Liver (tissue), 9 donors: Measurements from ENCODE around the gene TMEM273. TPM values are rescaled to one million over a fixed set of nuclear protein-coding genes. Genes with fewer than 3 reads are reported as not detected.

Experiments used
- DNase-seq: peaks from one replicate; pipeline ENCODE4 v3.0.0-alpha.2; 2017; ENCODE audit warnings: low spot score
- H3K27ac ChIP-seq, 2 donors: one replicate each; pipeline ENCODE4 v1.7.0; 2013; ENCODE audit warnings: inconsistent platforms in 2 of 2, low read length in 2 of 2, control low read depth in 1 of 2, low read depth in 1 of 2, mild to moderate bottlenecking in 1 of 2
- H3K27me3 ChIP-seq, 4 donors: one replicate each; pipeline versions ENCODE4 v1.6.1 to v1.7.0; 2013; ENCODE audit warnings: low read length in 3 of 4, inconsistent platforms in 1 of 4, mild to moderate bottlenecking in 1 of 4, moderate library complexity in 1 of 4; ENCODE audit not compliant: control insufficient read depth in 4 of 4, insufficient read depth in 4 of 4
- H3K36me3 ChIP-seq, 4 donors: one replicate each; pipeline versions ENCODE4 v1.6.1 to v1.7.0; 2013; ENCODE audit warnings: low read length in 3 of 4, mild to moderate bottlenecking in 3 of 4, low read depth in 1 of 4, moderate library complexity in 1 of 4; ENCODE audit not compliant: control insufficient read depth in 4 of 4, insufficient read depth in 3 of 4
- H3K4me1 ChIP-seq, 4 donors: one replicate each; pipeline versions ENCODE4 v1.6.1 to v1.7.0; 2013; ENCODE audit warnings: low read length in 3 of 4, mild to moderate bottlenecking in 3 of 4, moderate library complexity in 1 of 4; ENCODE audit not compliant: control insufficient read depth in 4 of 4, insufficient read depth in 4 of 4
- H3K4me3 ChIP-seq, 3 donors: one replicate each; pipeline versions ENCODE4 v1.6.1 to v1.7.0; 2013; ENCODE audit warnings: low read length in 3 of 3, control low read depth in 1 of 3, low read depth in 1 of 3, mild to moderate bottlenecking in 1 of 3
- H3K9ac ChIP-seq, 2 donors: one replicate each; pipeline ENCODE4 v1.7.0; 2013; ENCODE audit warnings: low read length in 2 of 2, mild to moderate bottlenecking in 2 of 2, moderate library complexity in 2 of 2, control low read depth in 1 of 2, low read depth in 1 of 2
- H3K9me3 ChIP-seq, 4 donors: one replicate each; pipeline versions ENCODE4 v1.6.1 to v1.7.0; 2013; ENCODE audit warnings: low read length in 3 of 4; ENCODE audit not compliant: control insufficient read depth in 4 of 4
- ATF3 ChIP-seq: IDR thresholded peaks from 2 replicates; pipeline ENCODE4 v1.6.1; 2016; ENCODE audit warnings: antibody characterized with exemption
- CTCF ChIP-seq: fragments of 150-350 bp; IDR thresholded peaks from 2 replicates; pipeline ENCODE4 v1.5.1; 2017; ENCODE audit warnings: improper control_type of control experiment, low read depth, low read length; ENCODE audit not compliant: missing input control
- EGR1 ChIP-seq, 2 donors: IDR thresholded peaks; 2 replicates each; pipeline ENCODE4 v1.6.1; 2016 to 2018; ENCODE audit warnings: antibody characterized with exemption in 2 of 2, low read depth in 2 of 2
- FOXA2 ChIP-seq: IDR thresholded peaks from 2 replicates; pipeline ENCODE4 v1.6.1; 2016; ENCODE audit warnings: antibody characterized with exemption
- HNF4A ChIP-seq, 2 donors: conservative IDR thresholded peaks; 2 replicates each; pipeline ENCODE4 v1.6.1; 2016; ENCODE audit warnings: antibody characterized with exemption in 2 of 2, mild to moderate bottlenecking in 2 of 2
- JUND ChIP-seq, 2 donors: IDR thresholded peaks; 2 replicates each; pipeline ENCODE4 v1.6.1; 2016; ENCODE audit warnings: antibody characterized with exemption in 2 of 2
- NR2F2 ChIP-seq: IDR thresholded peaks from 2 replicates; pipeline ENCODE4 v1.6.1; 2016; ENCODE audit warnings: antibody characterized with exemption
- RAD21 ChIP-seq, 2 donors: IDR thresholded peaks; 2 replicates each; pipeline ENCODE4 v1.6.1; 2016; ENCODE audit warnings: antibody characterized with exemption in 2 of 2, mild to moderate bottlenecking in 2 of 2
- REST ChIP-seq: IDR thresholded peaks from 2 replicates; pipeline ENCODE4 v1.6.1; 2016; ENCODE audit warnings: antibody characterized with exemption, mild to moderate bottlenecking
- SP1 ChIP-seq: IDR thresholded peaks from 2 replicates; pipeline ENCODE4 v1.6.1; 2018; ENCODE audit warnings: antibody characterized with exemption, mild to moderate bottlenecking
- TAF1 ChIP-seq: conservative IDR thresholded peaks from 2 replicates; pipeline ENCODE4 v1.6.1; 2016; ENCODE audit warnings: antibody characterized with exemption, mild to moderate bottlenecking
- YY1 ChIP-seq: IDR thresholded peaks from 2 replicates; pipeline ENCODE4 v1.6.1; 2016; ENCODE audit warnings: antibody characterized with exemption, mild to moderate bottlenecking
- ZBTB33 ChIP-seq: IDR thresholded peaks from 2 replicates; pipeline ENCODE4 v1.6.1; 2016; ENCODE audit warnings: antibody characterized with exemption
- WGBS: extraction: QIAGEN DNeasy Blood & Tissue Kit; methylation state at CpG from one replicate; pipeline ENCODE4 v1.1.7; 2013; 5-methylcytosine and 5-hydroxymethylcytosine counted together
- polyA plus RNA-seq, 2 donors: library from polyadenylated mRNA; stranded (reverse) in 1 of 2; unstranded in 1 of 2; fragments of 200-250 nt in 1 of 2; fragments of >200 nt in 1 of 2; fragmentation: Nextera tagmentation in 1 of 2; extraction: Ambion mirVana in 1 of 2; gene quantifications; one replicate each; pipeline versions ENCODE4 v1.2.1 to v1.2.3, GENCODE V29; 2013 to 2015
- total RNA-seq, 2 donors: library from RNA; depleted of rRNA; stranded (reverse); fragments of >200 nt; gene quantifications; one replicate each; pipeline ENCODE4 v1.2.3, GENCODE V29; 2014
- TF ChIP-seq, protein P1 (sequence below): IDR thresholded peaks from 2 replicates; pipeline ENCODE4 v1.6.1; 2016; ENCODE audit warnings: antibody characterized with exemption
- donor health status: healthy.
- donor health status: healthy.
- donor health status: healthy.
- donor health status: healthy.
- donor health status: healthy.

Gene TMEM273
- total and polyA plus RNA-seq, 4 donors = 2.5 to 9.5 (median 4.5) TPM

GRCh38 chr10:49174261-49174925 is 13.8 kb downstream of the TMEM273 start:
- no peak for TF ChIP-seq SP1
- no peak for TF ChIP-seq ZBTB33
- TF ChIP-seq CTCF = no peak
- no peak for TF ChIP-seq ATF3
- Histone ChIP-seq H3K27me3 (no peaks in the 10 kb centered on the region), H3K4me1 (no peaks in the 10 kb centered on the region), H3K9me3 (no peaks in the 10 kb centered on the region), H3K4me3 (no peak overlapping the region), H3K27ac (no peak overlapping the region), H3K36me3 (no peaks in the 10 kb centered on the region), H3K9ac (no peak overlapping the region)
- no peak for DNase-seq
- WGBS = 78% methylated on average over 15 of the region's 15 CpGs

- Histone ChIP-seq H3K27me3 (no peaks in the 10 kb centered on the region), H3K4me3 (no peak overlapping the region), H3K4me1 (no peaks in the 10 kb centered on the region), H3K9ac (no peak overlapping the region), H3K27ac (no peak overlapping the region), H3K36me3 (no peaks in the 10 kb centered on the region), H3K9me3 (no peaks in the 10 kb centered on the region)
- WGBS = 82% methylated on average over 4 of the region's 4 CpGs
- peak; percentile 22 for DNase-seq
- TF ChIP-seq NR2F2 = no peak
- no peak for TF ChIP-seq JUND (IDR thresholded peaks at IDR 0.05)
- TF ChIP-seq, protein P1, sequence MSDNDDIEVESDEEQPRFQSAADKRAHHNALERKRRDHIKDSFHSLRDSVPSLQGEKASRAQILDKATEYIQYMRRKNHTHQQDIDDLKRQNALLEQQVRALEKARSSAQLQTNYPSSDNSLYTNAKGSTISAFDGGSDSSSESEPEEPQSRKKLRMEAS = no peak
- no peak for TF ChIP-seq CTCF
- TF ChIP-seq RAD21 (IDR thresholded peaks at IDR 0.05) = no peak
- TF ChIP-seq REST = no peak
- TF ChIP-seq EGR1 (IDR thresholded peaks at IDR 0.05; ENCODE audit: low read depth in 2 of 2) = no peak
- TF ChIP-seq YY1 = no peak
- no peak for TF ChIP-seq FOXA2
- no peak for TF ChIP-seq HNF4A (conservative IDR thresholded peaks at IDR 0.05)
- no peak for TF ChIP-seq SP1
- TF ChIP-seq TAF1 = no peak
Observed at GRCh38 chr10:49173853-49174252, 14.3 kb downstream of the TMEM273 start.
